BLaER1 treated with 17β-estradiol and CSF1 and Interleukin-3, amounts not matched to agents 10 nM and 100 nM (cell line): ENCODE data around the gene TMEM191B.
"Not testable (repeated sequence)": the region's sequence is repeated elsewhere in the genome, so short reads cannot be mapped to it uniquely, and the experiment has no call there.

Experiments
- H3K27ac ChIP-seq, 11 experiments: shearing (Covaris generic); formaldehyde crosslinking; 2 replicates each; pipeline ENCODE4 v1.8.1; 2022
- H3K27me3 ChIP-seq, 11 experiments: shearing (Covaris generic); formaldehyde crosslinking; 2 replicates each; pipeline ENCODE4 v1.8.1; 2022
- H3K36me3 ChIP-seq, 11 experiments: shearing (Covaris generic); formaldehyde crosslinking; 2 replicates each; pipeline ENCODE4 v1.8.1; 2022
- H3K4me1 ChIP-seq, 10 experiments: shearing (Covaris generic); formaldehyde crosslinking; 2 replicates each; pipeline ENCODE4 v1.8.1; 2022
- H3K4me2 ChIP-seq, 11 experiments: shearing (Covaris generic); formaldehyde crosslinking; 2 replicates each; pipeline ENCODE4 v1.8.1; 2022
- H3K4me3 ChIP-seq, 10 experiments: shearing (Covaris generic); formaldehyde crosslinking; 2 replicates each; pipeline ENCODE4 v1.8.1; 2022
- H3K9ac ChIP-seq, 11 experiments: shearing (Covaris generic); formaldehyde crosslinking; 2 replicates each; pipeline ENCODE4 v1.8.1; 2022
- H3K9me3 ChIP-seq, 11 experiments: shearing (Covaris generic); formaldehyde crosslinking; replicated peaks in 1 of 11; 2 replicates each; pipeline ENCODE4 v1.8.1; 2022
- H4K20me1 ChIP-seq, 11 experiments: shearing (Covaris generic); formaldehyde crosslinking; 2 replicates each; pipeline ENCODE4 v1.8.1; 2022

Gene TMEM191B

DNA sequence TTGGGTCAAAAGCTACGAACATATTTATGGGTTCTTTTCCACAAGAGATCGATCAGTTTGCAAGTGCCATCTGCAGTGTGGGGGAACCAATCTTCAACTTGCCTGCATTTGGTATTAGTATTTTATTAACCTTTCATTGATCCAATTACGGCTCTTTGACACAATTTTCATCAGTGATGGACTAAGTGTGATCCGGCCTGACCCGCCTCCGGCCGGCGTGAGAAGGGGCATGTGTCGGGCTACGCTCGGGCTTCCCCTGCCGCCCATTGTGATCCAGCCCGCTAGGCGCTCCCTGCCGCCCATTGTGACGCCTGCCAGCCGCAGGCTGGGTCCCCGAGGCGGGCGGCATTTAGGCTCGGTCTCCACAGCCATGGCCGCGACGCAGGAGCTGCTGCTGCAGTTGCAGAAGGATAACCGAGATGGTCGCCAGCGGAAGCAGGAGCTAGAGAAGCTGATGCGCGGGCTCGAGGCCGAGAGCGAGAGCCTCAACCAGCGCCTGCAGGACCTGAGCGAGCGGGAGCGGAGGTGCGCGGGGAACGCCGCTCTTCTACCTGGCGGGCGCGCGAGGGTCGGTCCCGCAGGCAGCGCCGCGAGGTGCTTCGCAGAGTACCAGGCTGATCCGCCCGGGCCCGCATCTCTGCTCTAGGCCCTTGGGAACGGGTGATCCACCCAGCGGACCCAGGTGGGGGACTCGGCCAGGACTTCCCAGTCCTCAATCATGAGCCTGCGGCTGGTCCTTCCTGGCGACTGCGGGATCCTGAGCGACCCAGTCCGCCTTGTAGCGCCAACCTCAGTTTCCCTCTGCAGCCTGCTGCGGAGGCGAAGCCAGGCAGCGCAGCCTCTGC is at the start of gene TMEM191B:
Gene TMEM191B, plus strand, starts transcription at position 51 of the 845 bp plus-strand sequence. Its CDS starts 179 bp downstream, at position 230.
- H3K27me3 ChIP-seq, H4K20me1 ChIP-seq, H3K4me1 ChIP-seq, H3K4me3 ChIP-seq, H3K4me2 ChIP-seq, H3K36me3 ChIP-seq, H3K27ac ChIP-seq, H3K9ac ChIP-seq, H3K9me3 ChIP-seq: not testable (repeated sequence)

- H3K4me3 ChIP-seq, H3K27ac ChIP-seq, H3K4me1 ChIP-seq, H3K27me3 ChIP-seq, H3K9me3 ChIP-seq, H4K20me1 ChIP-seq, H3K9ac ChIP-seq, H3K36me3 ChIP-seq, H3K4me2 ChIP-seq: not testable (repeated sequence)
Measured at GRCh38 chr22:18496227-18496626, 31.4 kb upstream of the TMEM191B start.

GRCh38 chr22:18511327-18511726 is 16.3 kb upstream of the TMEM191B start:
- not testable (repeated sequence) for H3K9me3 ChIP-seq, H4K20me1 ChIP-seq, H3K9ac ChIP-seq, H3K4me1 ChIP-seq, H3K4me3 ChIP-seq, H3K27ac ChIP-seq, H3K4me2 ChIP-seq, H3K36me3 ChIP-seq, H3K27me3 ChIP-seq

DNA sequence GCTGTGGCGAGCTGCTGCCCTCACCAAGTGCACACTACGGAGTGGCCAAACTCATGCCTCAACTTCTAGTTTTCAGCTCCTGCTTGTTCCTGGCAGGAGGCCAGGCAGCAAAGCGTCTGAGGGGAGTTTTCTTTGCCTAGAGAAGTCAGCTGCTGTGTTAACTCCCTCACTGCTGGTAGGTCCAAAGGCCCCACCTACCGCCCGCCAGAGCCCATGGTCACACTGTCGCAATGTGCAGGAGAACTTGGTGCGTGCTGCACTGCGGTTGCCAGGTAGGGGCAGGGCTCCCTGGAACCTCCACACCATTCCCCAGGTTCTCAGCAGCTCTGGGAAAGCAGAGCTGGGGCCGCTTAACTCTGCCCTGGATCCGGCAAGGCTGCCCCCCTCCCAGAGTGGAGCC is 15.2 kb upstream of the TMEM191B start:
- H3K27ac ChIP-seq, H3K4me3 ChIP-seq, H3K9ac ChIP-seq, H3K4me1 ChIP-seq, H3K36me3 ChIP-seq, H3K27me3 ChIP-seq, H3K9me3 ChIP-seq, H4K20me1 ChIP-seq, H3K4me2 ChIP-seq: not testable (repeated sequence)

DNA sequence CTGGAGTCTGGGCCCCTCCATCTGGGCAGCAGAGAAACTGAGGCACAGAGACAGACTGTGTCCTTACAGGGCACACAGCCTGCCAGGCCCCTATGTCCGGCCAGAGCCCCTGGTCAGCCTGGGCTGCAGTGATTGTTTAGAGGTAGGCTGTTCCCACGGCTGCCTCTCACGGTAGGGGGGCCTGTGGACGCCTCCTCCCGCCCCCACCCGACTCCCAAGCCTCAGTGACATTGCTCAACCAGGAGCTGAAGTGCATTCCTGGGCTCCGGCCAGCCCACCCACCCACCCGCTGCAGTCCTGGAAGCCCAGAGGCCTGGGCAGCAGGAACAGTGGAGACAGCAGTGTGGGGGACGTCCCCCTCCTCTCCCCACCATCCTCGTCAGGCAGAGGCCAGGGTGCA is 14.1 kb upstream of the TMEM191B start:
- H3K4me3 ChIP-seq, H3K36me3 ChIP-seq, H3K9ac ChIP-seq, H3K9me3 ChIP-seq, H3K4me1 ChIP-seq, H4K20me1 ChIP-seq, H3K4me2 ChIP-seq, H3K27ac ChIP-seq, H3K27me3 ChIP-seq: not testable (repeated sequence)

GRCh38 chr22:18518061-18518460 is 9.5 kb upstream of the TMEM191B start, which contains the start of gene GGTLC3:
TSS of gene GGTLC3 (minus strand) at chr22:18518161. CDS start at chr22:18517897, 264 bp downstream.
- H3K4me1 ChIP-seq, H3K27ac ChIP-seq, H3K4me3 ChIP-seq, H3K9me3 ChIP-seq, H3K9ac ChIP-seq, H3K4me2 ChIP-seq, H3K27me3 ChIP-seq, H3K36me3 ChIP-seq, H4K20me1 ChIP-seq: not testable (repeated sequence)

DNA sequence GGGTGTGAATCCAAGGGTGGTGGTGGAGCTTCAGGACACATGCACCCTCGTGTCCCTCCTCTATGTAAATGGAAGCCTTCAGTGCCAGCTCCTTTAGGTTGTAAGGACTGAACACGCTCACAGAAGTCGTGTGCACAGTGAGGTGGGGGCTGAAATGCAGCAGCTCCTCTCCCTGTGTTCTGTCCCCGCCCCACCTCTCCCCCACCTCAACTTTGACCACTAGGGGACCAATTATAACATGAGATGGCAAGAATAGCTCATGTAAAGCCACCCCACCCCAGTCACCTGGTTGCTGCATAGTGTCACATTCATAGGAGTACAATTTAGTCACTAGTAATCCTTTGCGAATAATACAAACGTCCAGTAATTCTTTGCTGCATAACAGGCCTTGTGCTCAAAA is 4.8 kb upstream of the TMEM191B start:
- H3K4me3 ChIP-seq, H3K27me3 ChIP-seq, H3K9ac ChIP-seq, H3K36me3 ChIP-seq, H3K27ac ChIP-seq, H3K4me1 ChIP-seq, H4K20me1 ChIP-seq, H3K9me3 ChIP-seq, H3K4me2 ChIP-seq: not testable (repeated sequence)

DNA sequence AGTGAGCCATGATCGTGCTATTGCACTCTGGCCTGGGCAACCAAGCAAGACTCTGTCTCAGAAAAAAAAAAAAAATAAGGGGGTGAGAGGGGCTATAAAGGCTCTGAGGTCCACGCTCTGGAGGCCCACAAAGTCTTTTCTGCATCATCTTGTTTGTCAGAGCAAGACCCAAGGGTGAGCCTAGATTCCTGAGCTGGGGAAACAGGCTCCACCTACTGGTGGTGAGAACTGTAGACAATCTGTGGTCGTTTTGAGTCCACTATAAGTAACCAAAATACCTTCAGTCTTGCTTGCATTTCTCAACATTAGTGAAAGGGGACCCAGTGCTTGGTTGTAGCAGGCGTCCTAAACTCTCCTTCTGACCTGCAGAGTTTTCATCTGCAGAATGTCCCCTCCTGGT is 4.3 kb upstream of the TMEM191B start:
- not testable (repeated sequence) for H3K27me3 ChIP-seq, H3K4me1 ChIP-seq, H3K4me2 ChIP-seq, H4K20me1 ChIP-seq, H3K9me3 ChIP-seq, H3K4me3 ChIP-seq, H3K36me3 ChIP-seq, H3K9ac ChIP-seq, H3K27ac ChIP-seq

DNA sequence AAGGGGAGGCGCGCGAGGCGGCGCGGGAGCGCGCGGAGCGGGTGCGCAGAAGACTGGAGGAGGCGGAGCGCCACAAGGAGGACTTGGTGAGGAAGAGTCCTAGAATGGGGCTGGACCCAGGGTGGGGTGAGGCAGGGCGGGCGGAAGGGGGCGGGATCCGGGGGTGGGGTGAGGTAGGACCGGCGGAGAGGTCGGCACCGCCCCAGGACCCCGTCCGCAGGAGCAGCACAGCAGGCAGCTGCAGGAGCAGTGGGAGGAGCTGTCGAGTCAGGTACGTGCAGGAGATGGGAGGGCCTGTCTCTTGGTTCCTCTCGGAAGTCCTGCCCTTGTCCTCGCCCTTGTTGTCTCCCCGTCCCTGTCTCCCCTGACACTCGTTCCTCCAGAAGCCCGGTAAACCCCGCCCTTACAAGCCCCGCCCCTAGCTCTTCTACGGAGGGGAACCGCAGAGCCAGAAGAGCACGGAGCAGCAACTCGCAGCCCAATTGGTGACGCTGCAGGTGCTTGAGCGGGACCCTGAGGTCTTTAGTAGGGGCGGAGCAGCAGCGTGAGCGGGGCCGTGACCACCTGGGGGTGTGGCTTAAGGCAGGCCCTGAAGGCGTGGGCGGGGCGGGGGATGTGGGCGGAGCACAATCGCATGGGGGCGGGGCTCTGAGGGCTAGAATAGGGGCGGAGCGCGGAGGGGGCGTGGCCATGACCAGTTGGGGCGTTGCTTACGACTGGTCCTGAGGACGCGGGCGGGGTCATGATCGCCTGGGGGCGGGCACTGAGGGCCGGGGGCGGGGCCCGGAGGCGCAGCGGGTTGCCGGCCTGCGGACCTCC is 1.2 kb downstream of the TMEM191B start:
- not testable (repeated sequence) for H3K27me3 ChIP-seq, H3K9ac ChIP-seq, H3K4me2 ChIP-seq, H3K9me3 ChIP-seq, H3K36me3 ChIP-seq, H3K4me3 ChIP-seq, H4K20me1 ChIP-seq, H3K27ac ChIP-seq, H3K4me1 ChIP-seq

DNA sequence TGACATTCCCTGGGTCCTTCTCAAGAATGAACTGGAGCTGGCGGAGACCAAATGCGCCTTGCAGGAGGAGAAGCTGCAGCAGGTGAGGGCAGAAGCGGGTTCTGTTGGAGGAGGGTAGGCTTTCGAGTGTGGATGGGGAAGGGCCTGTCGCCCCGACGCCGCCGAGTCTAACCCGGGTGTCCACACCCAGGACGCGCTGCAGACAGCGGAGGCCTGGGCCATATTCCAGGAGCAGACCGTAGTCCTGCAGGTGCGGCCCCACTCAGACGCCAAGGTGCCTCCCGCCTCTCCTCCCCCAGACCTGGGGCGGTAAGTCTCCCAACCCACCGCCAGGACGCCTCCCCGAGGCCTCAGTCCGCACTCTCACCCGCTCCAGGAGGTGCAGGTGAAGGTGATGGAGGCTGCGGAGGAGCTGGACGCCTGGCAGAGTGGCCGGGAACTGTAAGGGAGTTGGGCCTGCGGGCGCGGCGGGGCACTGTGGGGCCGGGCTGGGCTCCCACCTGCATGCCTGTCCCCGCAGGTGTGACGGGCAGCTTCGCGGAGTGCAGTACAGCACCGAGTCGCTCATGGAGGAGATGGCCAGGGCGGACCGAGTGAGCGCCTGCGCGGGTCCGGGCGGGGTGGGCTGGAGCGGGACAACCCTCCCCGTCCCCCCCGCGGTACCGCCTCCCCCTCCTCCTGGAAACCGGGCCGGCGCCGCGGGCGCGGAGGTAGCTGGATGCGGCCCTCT is 2.0 kb downstream of the TMEM191B start:
- not testable (repeated sequence) for H3K9me3 ChIP-seq, H3K9ac ChIP-seq, H3K27ac ChIP-seq, H3K4me1 ChIP-seq, H3K27me3 ChIP-seq, H3K36me3 ChIP-seq, H3K4me2 ChIP-seq, H4K20me1 ChIP-seq, H3K4me3 ChIP-seq

- not testable (repeated sequence) for H3K36me3 ChIP-seq, H4K20me1 ChIP-seq, H3K9ac ChIP-seq, H3K27me3 ChIP-seq, H3K4me3 ChIP-seq, H3K4me1 ChIP-seq, H3K27ac ChIP-seq, H3K9me3 ChIP-seq, H3K4me2 ChIP-seq
Measured at GRCh38 chr22:18533633-18534032, 6.0 kb downstream of the TMEM191B start.

GRCh38 chr22:18534315-18534714 is 6.7 kb downstream of the TMEM191B start:
- H4K20me1 ChIP-seq, H3K4me2 ChIP-seq, H3K4me1 ChIP-seq, H3K27ac ChIP-seq, H3K9ac ChIP-seq, H3K9me3 ChIP-seq, H3K27me3 ChIP-seq, H3K4me3 ChIP-seq, H3K36me3 ChIP-seq: not testable (repeated sequence)

DNA sequence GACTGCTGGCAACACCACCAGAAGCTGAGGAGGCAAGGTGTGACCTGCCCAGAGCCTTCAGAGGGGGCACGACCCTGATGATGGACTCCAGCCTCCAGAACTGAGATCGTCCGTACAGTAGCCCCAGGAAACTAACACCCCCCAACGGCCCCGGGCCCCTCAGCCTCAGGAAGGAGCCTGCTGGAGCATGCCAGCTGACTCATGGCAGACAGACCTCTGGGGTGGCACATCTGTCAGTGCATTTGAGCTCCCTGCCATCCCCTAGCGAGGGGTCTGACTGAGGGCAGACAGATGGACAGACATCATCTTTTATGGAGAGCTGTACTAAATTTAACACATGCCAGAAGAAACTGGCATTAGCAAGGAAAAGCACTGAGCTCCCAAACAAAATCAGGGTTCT is 12.4 kb downstream of the TMEM191B start:
- H3K36me3 ChIP-seq, H4K20me1 ChIP-seq, H3K4me3 ChIP-seq, H3K4me1 ChIP-seq, H3K27me3 ChIP-seq, H3K9me3 ChIP-seq, H3K9ac ChIP-seq, H3K27ac ChIP-seq, H3K4me2 ChIP-seq: not testable (repeated sequence)

- not testable (repeated sequence) for H3K4me2 ChIP-seq, H3K4me3 ChIP-seq, H4K20me1 ChIP-seq, H3K4me1 ChIP-seq, H3K9ac ChIP-seq, H3K9me3 ChIP-seq, H3K27me3 ChIP-seq, H3K27ac ChIP-seq, H3K36me3 ChIP-seq
Measured at GRCh38 chr22:18543400-18543799, 15.8 kb downstream of the TMEM191B start.
